Thoracic aorta (tissue), 2 donors: Measurements from ENCODE around the gene AMHR2. TPM values are rescaled to one million over a fixed set of nuclear protein-coding genes. Genes with fewer than 3 reads are reported as not detected.
"Not testable (repeated sequence)": the region's sequence is repeated elsewhere in the genome, so short reads cannot be mapped to it uniquely, and the experiment has no call there.

Source experiments
- ATAC-seq: fragments of 150-250 bp; one replicate; pipeline ENCODE4 v1.8.0; 2017; ENCODE audit warnings: low read depth; ENCODE audit not compliant: insufficient number of reproducible peaks, low FRiP score
- DNase-seq: peaks from one replicate; pipeline ENCODE4 v3.0.0-alpha.2; 2020; ENCODE audit warnings: low spot score
- H3K27ac ChIP-seq, 2 donors: fragments of 200-600 bp; sonication (generic); 1 replicate in 1 of 2; 2 replicates in 1 of 2; pipeline ENCODE4 v1.5.1; 2016; ENCODE audit warnings: mild to moderate bottlenecking in 2 of 2, moderate library complexity in 2 of 2
- H3K27me3 ChIP-seq: fragments of 200-600 bp; sonication (generic); replicated peaks from 2 replicates; pipeline ENCODE4 v1.6.0; 2016; ENCODE audit warnings: mild to moderate bottlenecking; ENCODE audit not compliant: insufficient read depth
- H3K36me3 ChIP-seq: fragments of 200-600 bp; sonication (generic); one replicate; pipeline ENCODE4 v1.5.1; 2016
- H3K4me1 ChIP-seq, 2 donors: fragments of 200-600 bp; sonication (generic); 1 replicate in 1 of 2; 2 replicates in 1 of 2; pipeline versions ENCODE4 v1.5.1 to v1.6.0; 2016; ENCODE audit warnings: low read depth in 2 of 2, mild to moderate bottlenecking in 1 of 2; ENCODE audit not compliant: control insufficient read depth in 1 of 2
- H3K4me3 ChIP-seq: fragments of 200-600 bp; sonication (generic); 2 replicates; pipeline ENCODE4 v1.5.1; 2016; ENCODE audit warnings: mild to moderate bottlenecking
- H3K9me3 ChIP-seq: fragments of 200-600 bp; sonication (generic); 2 replicates; pipeline ENCODE4 v1.5.1; 2016
- total RNA-seq, 2 donors: library from RNA; depleted of rRNA; stranded (reverse); fragments of >200 nt; gene quantifications; one replicate each; pipeline versions ENCODE4 v1.1.0 to v1.2.3, GENCODE V29; 2016
- TF ChIP-seq, protein P1 (sequence below): fragments of 200-600 bp; sonication (generic); IDR thresholded peaks from one replicate; pipeline ENCODE4 v1.5.1; 2019; ENCODE audit warnings: antibody characterized with exemption

AMHR2 gene
- total RNA-seq, 2 donors from 2014 or later: 0.27 TPM; not detected in 1

DNA sequence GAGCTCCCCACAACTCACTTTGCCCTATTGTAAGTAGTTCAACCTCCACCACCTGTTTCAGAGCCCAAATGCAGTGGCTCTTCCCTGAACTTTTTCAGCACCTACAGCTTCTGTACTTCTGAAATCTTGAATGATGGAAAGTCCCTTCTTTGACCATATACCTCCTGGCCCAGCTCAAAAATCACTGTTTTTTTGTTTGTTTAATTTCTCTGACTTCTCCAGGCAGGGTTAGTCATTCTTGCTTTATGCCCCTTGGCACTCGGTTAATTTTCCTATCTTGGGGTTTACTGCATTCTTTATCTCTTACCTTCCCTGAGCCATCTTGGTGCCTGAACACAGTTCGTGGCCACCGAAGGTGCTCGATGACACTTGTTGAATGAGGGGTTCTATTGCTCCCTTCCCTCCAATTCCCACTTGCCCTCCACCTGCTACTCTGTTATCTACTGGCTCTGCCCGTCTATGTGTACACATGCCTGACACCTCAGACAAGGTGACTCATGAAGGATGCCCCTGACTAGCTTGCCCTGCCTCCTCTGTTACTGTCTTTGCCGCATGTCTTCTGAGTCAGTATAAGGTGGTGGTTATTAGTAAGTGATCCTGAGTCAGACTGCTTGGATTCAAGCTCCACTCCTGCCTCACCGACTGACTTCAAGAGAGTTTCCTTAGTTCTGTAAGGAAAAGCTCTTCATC is 4.4 kb downstream of the AMHR2 start:
- ATAC-seq (no peak), DNase-seq (no peak)
- Histone ChIP-seq H3K27me3 (no peaks in the 10 kb centered on the region), H3K27ac (no peak overlapping the region), H3K36me3 (no peaks in the 10 kb centered on the region), H3K9me3 (no peaks in the 10 kb centered on the region), H3K4me3 (no peak overlapping the region), H3K4me1 (no peaks in the 10 kb centered on the region)
- TF ChIP-seq, protein P1, sequence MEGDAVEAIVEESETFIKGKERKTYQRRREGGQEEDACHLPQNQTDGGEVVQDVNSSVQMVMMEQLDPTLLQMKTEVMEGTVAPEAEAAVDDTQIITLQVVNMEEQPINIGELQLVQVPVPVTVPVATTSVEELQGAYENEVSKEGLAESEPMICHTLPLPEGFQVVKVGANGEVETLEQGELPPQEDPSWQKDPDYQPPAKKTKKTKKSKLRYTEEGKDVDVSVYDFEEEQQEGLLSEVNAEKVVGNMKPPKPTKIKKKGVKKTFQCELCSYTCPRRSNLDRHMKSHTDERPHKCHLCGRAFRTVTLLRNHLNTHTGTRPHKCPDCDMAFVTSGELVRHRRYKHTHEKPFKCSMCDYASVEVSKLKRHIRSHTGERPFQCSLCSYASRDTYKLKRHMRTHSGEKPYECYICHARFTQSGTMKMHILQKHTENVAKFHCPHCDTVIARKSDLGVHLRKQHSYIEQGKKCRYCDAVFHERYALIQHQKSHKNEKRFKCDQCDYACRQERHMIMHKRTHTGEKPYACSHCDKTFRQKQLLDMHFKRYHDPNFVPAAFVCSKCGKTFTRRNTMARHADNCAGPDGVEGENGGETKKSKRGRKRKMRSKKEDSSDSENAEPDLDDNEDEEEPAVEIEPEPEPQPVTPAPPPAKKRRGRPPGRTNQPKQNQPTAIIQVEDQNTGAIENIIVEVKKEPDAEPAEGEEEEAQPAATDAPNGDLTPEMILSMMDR: no peak

DNA sequence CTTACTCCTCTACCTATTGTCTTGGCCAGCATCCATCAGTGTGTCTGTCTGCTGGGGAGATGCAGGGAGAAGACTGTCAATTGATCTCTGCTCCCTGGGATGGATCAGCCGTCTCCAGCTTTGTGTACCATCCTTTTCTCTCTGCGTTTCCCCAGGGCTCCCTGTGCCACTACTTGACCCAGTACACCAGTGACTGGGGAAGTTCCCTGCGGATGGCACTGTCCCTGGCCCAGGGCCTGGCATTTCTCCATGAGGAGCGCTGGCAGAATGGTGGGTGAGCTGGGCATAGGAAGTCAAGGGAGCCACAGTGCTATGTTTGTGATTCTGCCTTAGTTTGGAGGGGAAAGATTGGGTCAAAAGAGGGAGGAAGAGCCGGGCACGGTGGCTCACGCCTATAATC is 5.1 kb downstream of the AMHR2 start:
- Histone ChIP-seq H3K27ac (no peak overlapping the region), H3K27me3 (no peaks in the 10 kb centered on the region), H3K4me1 (no peaks in the 10 kb centered on the region), H3K36me3 (no peaks in the 10 kb centered on the region), H3K4me3 (no peak overlapping the region), H3K9me3 (no peaks in the 10 kb centered on the region)
- no peak for ATAC-seq
- TF ChIP-seq, protein P1: no peak
- no peak for DNase-seq

GRCh38 chr12:53430116-53430515 is 6.5 kb downstream of the AMHR2 start:
- H3K36me3 ChIP-seq: no peaks in the 10 kb centered on the region
- H3K9me3 ChIP-seq: no peaks in the 10 kb centered on the region
- TF ChIP-seq, protein P1: no peak
- no peak overlapping the region for H3K27ac ChIP-seq
- no peak for ATAC-seq
- no peaks in the 10 kb centered on the region for H3K27me3 ChIP-seq
- no peaks in the 10 kb centered on the region for H3K4me1 ChIP-seq
- no peak for DNase-seq
- no peak overlapping the region for H3K4me3 ChIP-seq

GRCh38 chr12:53431187-53431586 is 7.5 kb downstream of the AMHR2 start:
- H3K4me1 ChIP-seq: no peaks in the 10 kb centered on the region
- no peaks in the 10 kb centered on the region for H3K36me3 ChIP-seq
- ATAC-seq (no peak), DNase-seq (no peak)
- TF ChIP-seq, protein P1: no peak
- H3K27ac ChIP-seq: no peak overlapping the region
- no peak overlapping the region for H3K4me3 ChIP-seq
- no peaks in the 10 kb centered on the region for H3K27me3 ChIP-seq
- no peaks in the 10 kb centered on the region for H3K9me3 ChIP-seq

DNA sequence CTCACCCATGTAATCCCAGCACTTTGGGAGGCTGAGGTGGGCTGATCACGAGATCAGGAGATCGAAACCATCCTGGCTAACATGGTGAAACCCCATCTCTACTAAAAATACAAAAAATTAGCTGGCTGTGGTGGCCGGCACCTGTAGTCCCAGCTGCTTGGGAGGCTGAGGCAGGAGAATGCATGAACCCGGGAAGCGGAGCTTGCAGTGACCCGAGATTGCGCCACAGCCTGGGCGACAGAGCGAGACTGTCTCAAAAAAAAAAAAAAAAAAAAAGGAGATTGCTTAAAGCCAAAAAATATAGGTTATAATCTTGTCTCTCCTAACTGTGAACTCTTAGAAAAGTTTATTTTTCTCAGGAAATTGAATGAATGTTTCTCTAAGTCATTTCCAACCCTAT is 11.7 kb downstream of the AMHR2 start:
- H3K4me3 ChIP-seq, H3K27ac ChIP-seq, DNase-seq, ATAC-seq, H3K9me3 ChIP-seq, H3K27me3 ChIP-seq, H3K4me1 ChIP-seq, H3K36me3 ChIP-seq: not testable (repeated sequence)

DNA sequence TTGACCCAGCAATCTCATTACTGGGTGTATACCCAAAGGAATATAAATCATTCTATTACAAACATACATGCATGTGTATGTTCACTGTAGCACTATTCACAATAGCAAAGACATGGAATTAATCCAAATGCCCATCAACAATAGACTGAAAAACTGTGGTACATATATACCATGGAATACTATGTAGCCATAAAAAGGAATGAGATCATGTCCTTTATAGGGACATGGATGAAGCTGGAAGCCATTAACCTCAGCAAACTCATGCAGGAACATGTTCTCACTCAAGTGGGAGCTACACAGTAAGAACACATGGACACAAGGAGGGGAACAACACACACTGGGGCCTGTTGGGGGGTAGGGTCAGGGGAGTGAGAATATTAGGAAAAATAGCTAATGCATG is 15.9 kb downstream of the AMHR2 start:
- not testable (repeated sequence) for H3K9me3 ChIP-seq, DNase-seq, H3K36me3 ChIP-seq, H3K4me3 ChIP-seq, ATAC-seq, H3K27ac ChIP-seq, H3K27me3 ChIP-seq
- peaks cover 15 to 16% of the 10 kb centered on the region in 2 donors for H3K4me1 ChIP-seq
